Suprapubic skin (tissue), 4 donors: ENCODE results near the gene BCL11B.

Source experiments
- CTCF ChIP-seq, 2 donors: fragments of 200-600 bp in 1 of 2; fragments of 450-650 bp in 1 of 2; sonication (generic) in 1 of 2; IDR thresholded peaks; one replicate each; pipeline ENCODE4 v1.5.1; 2016 to 2019; ENCODE audit warnings: antibody characterized with exemption in 2 of 2, mild to moderate bottlenecking in 1 of 2, moderate library complexity in 1 of 2
- EP300 ChIP-seq: sonication (generic); formaldehyde crosslinking; IDR thresholded peaks from one replicate; pipeline ENCODE4 v1.6.1; 2017; ENCODE audit warnings: antibody characterized with exemption
- POLR2A ChIP-seq, 2 donors: fragments of 450-650 bp; IDR thresholded peaks; one replicate each; pipeline ENCODE4 v1.6.1; 2017; ENCODE audit warnings: antibody characterized with exemption in 2 of 2, mild to moderate bottlenecking in 2 of 2, moderate library complexity in 2 of 2
- POLR2AphosphoS5 ChIP-seq, 3 donors: sonication (generic); formaldehyde crosslinking; IDR thresholded peaks; one replicate each; pipeline ENCODE4 v1.6.1; 2017; ENCODE audit warnings: antibody characterized with exemption in 3 of 3

- no peak for TF ChIP-seq EP300
- no peak for TF ChIP-seq CTCF (IDR thresholded peaks at IDR 0.05)
- TF ChIP-seq POLR2A (IDR thresholded peaks at IDR 0.05): no peak
- no peak for TF ChIP-seq POLR2AphosphoS5 (IDR thresholded peaks at IDR 0.05)
Observed at GRCh38 chr14:99157676-99158075, 114.3 kb downstream of the BCL11B start.
